ENCODE measurements around the gene RUNX2. TPM values are rescaled to one million over a fixed set of nuclear protein-coding genes. Genes with fewer than 3 reads are reported as not detected.

RUNX2 gene
- total and polyA plus RNA-seq, 4 donors, result 1.8 to 6.7 (median 3.2) TPM

DNA sequence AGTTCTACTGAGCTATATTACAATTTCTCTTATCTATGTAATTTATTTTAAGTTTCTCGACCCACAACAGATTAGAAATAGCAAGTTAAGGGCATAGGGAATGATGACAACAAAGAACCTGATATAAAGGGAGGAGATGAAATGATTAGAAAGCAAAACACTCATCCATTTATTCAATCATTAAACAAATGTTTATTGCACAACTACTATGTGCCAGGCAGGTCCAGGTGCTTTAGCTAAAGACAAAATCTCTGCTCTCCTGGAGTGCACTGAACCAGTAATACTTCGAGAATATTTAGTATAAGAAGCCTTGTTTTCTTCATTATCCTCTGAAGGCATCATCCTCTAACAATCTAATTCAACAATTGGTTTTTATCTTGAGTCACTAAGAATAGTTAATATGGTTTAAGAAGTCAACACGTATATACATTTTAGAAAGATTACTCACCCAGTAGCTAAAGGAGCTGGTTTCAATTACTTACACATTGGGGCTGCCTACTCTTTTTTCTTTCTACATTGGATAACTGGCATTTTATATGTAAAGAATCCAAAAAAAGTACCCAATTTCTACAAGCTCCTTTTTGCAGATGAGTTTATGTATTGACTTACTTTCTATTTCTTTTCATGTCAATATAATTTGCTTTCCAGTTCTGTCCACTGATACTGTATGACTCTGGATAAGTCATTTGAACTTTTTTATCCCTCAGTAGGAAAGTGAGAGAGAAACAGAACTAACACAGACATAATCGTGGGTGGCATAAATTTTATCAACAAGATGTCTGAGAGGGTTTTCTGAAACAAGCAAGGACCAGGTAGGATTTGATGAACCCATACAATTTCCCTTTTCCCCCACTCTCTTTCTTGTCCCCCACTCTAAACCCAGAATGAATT is 375.0 kb downstream of the RUNX2 start:
- no peak overlapping the region for H3K4me3 ChIP-seq
- no peaks in the 10 kb centered on the region for H3K4me1 ChIP-seq (ENCODE audit: control insufficient read depth in 5 of 5, insufficient read depth in 5 of 5, low read length in 5 of 5)
- WGBS, 2 donors, result 81 to 90% methylated on average over 4 of the region's 4 CpGs
- H3K27me3 ChIP-seq (ENCODE audit: control insufficient read depth in 3 of 3, insufficient read depth in 3 of 3, low read length in 2 of 3), result peaks cover 0 to 36% (median 0%) of the 10 kb centered on the region in 3 donors
- no peaks in the 10 kb centered on the region for H3K36me3 ChIP-seq (ENCODE audit: control insufficient read depth in 4 of 4, insufficient read depth in 4 of 4, low read length in 4 of 4)
- H3K27ac ChIP-seq (ENCODE audit: low read depth in 1 of 2, low read length in 1 of 2), result no peak overlapping the region
- peaks cover 0 to 1% (median 0%) of the 10 kb centered on the region in 4 donors for H3K9me3 ChIP-seq (ENCODE audit: control insufficient read depth in 4 of 4, insufficient read depth in 3 of 4, low read length in 3 of 4)
- H3K9ac ChIP-seq (ENCODE audit: insufficient read depth in 1 of 2, low read length in 2 of 2), result no peak overlapping the region
- TF ChIP-seq, protein P1, sequence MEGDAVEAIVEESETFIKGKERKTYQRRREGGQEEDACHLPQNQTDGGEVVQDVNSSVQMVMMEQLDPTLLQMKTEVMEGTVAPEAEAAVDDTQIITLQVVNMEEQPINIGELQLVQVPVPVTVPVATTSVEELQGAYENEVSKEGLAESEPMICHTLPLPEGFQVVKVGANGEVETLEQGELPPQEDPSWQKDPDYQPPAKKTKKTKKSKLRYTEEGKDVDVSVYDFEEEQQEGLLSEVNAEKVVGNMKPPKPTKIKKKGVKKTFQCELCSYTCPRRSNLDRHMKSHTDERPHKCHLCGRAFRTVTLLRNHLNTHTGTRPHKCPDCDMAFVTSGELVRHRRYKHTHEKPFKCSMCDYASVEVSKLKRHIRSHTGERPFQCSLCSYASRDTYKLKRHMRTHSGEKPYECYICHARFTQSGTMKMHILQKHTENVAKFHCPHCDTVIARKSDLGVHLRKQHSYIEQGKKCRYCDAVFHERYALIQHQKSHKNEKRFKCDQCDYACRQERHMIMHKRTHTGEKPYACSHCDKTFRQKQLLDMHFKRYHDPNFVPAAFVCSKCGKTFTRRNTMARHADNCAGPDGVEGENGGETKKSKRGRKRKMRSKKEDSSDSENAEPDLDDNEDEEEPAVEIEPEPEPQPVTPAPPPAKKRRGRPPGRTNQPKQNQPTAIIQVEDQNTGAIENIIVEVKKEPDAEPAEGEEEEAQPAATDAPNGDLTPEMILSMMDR (IDR thresholded peaks at IDR 0.05; ENCODE audit: control extremely low read depth, extremely low read depth), result no peak
- ATAC-seq (ENCODE audit: insufficient read depth, low FRiP score), result no peak
- no peak for DNase-seq

DNA sequence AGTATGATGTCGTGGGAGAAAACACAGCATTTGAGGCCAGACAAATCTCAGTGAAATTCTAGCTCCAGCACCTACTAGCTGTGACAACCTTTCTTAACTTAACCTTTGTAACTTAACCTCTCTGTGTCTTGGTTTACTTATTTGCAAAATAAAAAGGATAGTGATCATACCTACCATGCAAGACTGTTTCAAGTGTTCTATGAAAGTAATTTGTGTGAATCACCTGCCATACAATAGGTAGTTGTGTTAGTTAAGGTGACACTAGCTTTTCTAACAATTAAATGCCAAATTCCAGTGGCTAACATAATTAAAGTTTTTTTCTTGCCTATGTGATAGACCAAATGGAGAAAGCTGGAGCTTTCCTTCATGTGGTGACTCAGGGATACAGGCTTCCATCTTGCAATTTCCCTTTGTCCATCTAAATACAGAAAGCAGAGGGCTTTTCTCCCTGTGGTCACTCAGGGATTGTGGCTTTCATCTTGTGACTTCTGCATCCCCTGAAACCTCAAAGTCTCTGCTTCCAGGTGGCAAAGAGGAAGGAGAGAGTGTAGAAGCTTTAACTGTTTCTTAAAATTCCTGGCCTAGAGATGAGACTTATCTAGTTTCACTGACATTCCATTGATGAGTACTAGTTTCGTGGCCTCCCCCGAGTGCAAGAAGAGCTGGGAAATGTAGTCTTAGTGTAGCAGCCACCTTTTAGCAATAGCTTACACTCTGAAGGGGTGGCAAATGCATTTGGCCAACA is 376.1 kb downstream of the RUNX2 start:
- TF ChIP-seq, protein P1 (IDR thresholded peaks at IDR 0.05; ENCODE audit: control extremely low read depth, extremely low read depth), result no peak
- WGBS, 2 donors, result 91 to 93% methylated on average over 3 of the region's 3 CpGs
- Histone ChIP-seq H3K36me3 (ENCODE audit: control insufficient read depth in 4 of 4, insufficient read depth in 4 of 4, low read length in 4 of 4) (no peaks in the 10 kb centered on the region), H3K4me3 (no peak overlapping the region), H3K9ac (ENCODE audit: insufficient read depth in 1 of 2, low read length in 2 of 2) (no peak overlapping the region), H3K27me3 (ENCODE audit: control insufficient read depth in 3 of 3, insufficient read depth in 3 of 3, low read length in 2 of 3) (peaks cover 0 to 36% (median 0%) of the 10 kb centered on the region in 3 donors), H3K27ac (ENCODE audit: low read depth in 1 of 2, low read length in 1 of 2) (no peak overlapping the region), H3K9me3 (ENCODE audit: control insufficient read depth in 4 of 4, insufficient read depth in 3 of 4, low read length in 3 of 4) (peaks cover 0 to 1% (median 0%) of the 10 kb centered on the region in 4 donors), H3K4me1 (ENCODE audit: control insufficient read depth in 5 of 5, insufficient read depth in 5 of 5, low read length in 5 of 5) (no peaks in the 10 kb centered on the region)
- DNase-seq (no peak), ATAC-seq (ENCODE audit: insufficient read depth, low FRiP score) (no peak)

DNA sequence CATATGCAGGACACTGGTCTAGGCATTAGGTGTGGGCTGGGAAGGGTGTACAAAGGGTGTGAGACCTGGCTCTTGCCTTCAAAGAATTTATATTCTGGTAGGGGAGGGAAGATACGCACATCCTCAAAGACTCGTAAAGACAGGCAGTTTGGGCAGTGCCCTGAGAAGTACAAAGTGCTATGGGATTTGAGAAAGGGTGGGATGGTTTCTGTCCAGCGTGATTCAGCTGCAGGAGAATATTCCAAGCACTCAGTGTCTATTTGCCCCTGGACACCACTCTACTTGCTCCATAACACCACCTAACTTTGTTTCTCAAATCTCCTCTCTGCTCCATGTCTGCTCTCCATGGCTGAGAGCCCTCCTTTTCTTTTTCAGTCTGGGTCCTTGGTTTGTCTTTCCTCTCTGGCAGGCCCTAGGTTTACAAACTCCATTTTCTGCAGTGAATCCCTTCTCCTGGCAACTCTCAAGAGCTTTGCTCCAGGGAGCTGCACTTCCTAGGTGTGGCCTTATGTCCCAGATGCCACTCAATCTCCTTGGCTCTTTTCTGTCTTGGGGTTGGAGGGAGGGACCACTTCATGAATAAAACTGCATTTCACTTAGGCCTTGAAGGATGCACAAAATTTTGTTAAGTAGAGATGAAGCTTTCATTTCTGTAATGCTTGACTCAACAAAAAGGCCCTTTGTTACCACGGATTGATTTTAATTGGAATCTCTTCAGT is 377.2 kb downstream of the RUNX2 start:
- H3K9me3 ChIP-seq (ENCODE audit: control insufficient read depth in 4 of 4, insufficient read depth in 3 of 4, low read length in 3 of 4), result peaks cover 0 to 1% (median 0%) of the 10 kb centered on the region in 4 donors
- no peaks in the 10 kb centered on the region for H3K4me1 ChIP-seq (ENCODE audit: control insufficient read depth in 5 of 5, insufficient read depth in 5 of 5, low read length in 5 of 5)
- no peaks in the 10 kb centered on the region for H3K36me3 ChIP-seq (ENCODE audit: control insufficient read depth in 4 of 4, insufficient read depth in 4 of 4, low read length in 4 of 4)
- H3K9ac ChIP-seq (ENCODE audit: insufficient read depth in 1 of 2, low read length in 2 of 2), result no peak overlapping the region
- TF ChIP-seq, protein P1 (IDR thresholded peaks at IDR 0.05; ENCODE audit: control extremely low read depth, extremely low read depth), result no peak
- ATAC-seq (ENCODE audit: insufficient read depth, low FRiP score) (no peak), DNase-seq (no peak)
- H3K4me3 ChIP-seq, result no peak overlapping the region
- H3K27me3 ChIP-seq (ENCODE audit: control insufficient read depth in 3 of 3, insufficient read depth in 3 of 3, low read length in 2 of 3), result peaks cover 0 to 36% (median 0%) of the 10 kb centered on the region in 3 donors
- WGBS, 2 donors, result 92 to 97% methylated on average over 4 of the region's 4 CpGs
- no peak overlapping the region for H3K27ac ChIP-seq (ENCODE audit: low read depth in 1 of 2, low read length in 1 of 2)

Measured in lung (tissue), 12 donors.